Measurements from ENCODE around the gene USE1. TPM values are rescaled to one million over a fixed set of nuclear protein-coding genes. Genes with fewer than 3 reads are reported as not detected.

USE1 gene
- total and polyA plus RNA-seq, 9 of the 15 experiments (the other 6 are each of a cell fraction or from before 2014, with no cell fraction given), result 17.3 to 52.4 (median 34.0) TPM

DNA sequence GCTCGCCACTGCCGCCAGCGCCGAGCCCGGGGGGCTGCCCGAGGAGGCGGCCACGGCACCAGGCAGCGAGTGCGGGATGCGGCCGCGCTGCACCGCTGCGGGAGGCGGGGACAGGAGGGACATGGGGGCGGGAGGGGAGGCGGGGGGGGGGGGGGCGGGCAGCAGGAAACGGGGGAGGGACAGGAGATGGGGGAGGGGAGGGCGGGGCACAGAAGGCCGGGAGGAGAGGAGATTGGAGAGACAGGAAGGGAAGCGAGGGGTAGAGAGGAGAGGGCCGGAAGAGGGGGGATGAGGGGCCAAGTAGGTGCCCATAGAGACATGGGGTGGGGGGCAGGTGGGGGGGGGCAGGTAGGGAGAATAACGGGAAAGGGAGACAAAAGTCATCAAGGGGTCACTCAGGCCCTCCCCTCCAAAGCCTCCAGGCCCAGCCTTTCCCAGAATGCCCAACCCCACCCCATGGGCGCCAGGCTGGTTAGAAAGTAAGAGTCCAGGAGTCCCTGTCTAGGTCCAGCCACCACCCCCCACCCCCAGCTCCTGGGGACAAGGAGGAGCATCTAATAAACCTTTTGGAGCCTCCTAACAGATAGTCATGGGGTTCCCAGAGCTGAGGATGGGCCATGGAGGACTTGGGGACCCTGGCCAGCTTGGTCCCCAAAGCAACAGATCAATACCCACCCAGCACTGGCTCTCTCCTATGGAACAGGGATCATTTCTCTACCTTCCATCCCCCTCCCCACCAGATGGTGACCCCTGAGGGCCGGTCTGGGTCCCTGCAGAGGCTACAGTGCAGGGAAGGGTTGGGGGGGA lies 21.0 kb downstream of the USE1 start (continued):
- TF ChIP-seq ARID4B (CRISPR knock-in tag; IDR thresholded peaks at IDR 0.05) (peak; percentile 15; the same call in 1 of the 2 replicates), ZNF740 (CRISPR knock-in tag; IDR thresholded peaks at IDR 0.05) (0 out of 2 replicates have a peak, but pooled peaks have one; percentile 30), ZNF740 (tag; IDR thresholded peaks at IDR 0.05) (peak in 1 of 2 experiments; percentile 90; a peak in 2 of 4 replicates), GATAD2B (IDR thresholded peaks at IDR 0.05; ENCODE audit: borderline replicate concordance) (0 out of 2 replicates have a peak, but pooled peaks have one; percentile 8), CTCF (IDR thresholded peaks at IDR 0.05 in 2 of 3, conservative IDR thresholded peaks at IDR 0.05 in 1 of 3; ENCODE audit: insufficient read depth in 2 of 3, low read depth in 1 of 3, low read length in 3 of 3) (no peak), POLR2A (conservative IDR thresholded peaks at IDR 0.05) (0 out of 2 replicates have a peak, but pooled peaks have one; percentile 39), HINFP (tag; conservative IDR thresholded peaks at IDR 0.05; ENCODE audit: low read depth) (no peak), RBFOX2 (IDR thresholded peaks at IDR 0.05; ENCODE audit: low read depth, low read length) (peak; percentile 36), PRPF4 (IDR thresholded peaks at IDR 0.05; ENCODE audit: insufficient read depth, low read depth, low read length, poor library complexity, severe bottlenecking) (no peak), ZNF224 (CRISPR knock-in tag; IDR thresholded peaks at IDR 0.05) (no peak), HLTF (IDR thresholded peaks at IDR 0.05) (no peak), NR4A1 (CRISPR knock-in tag; IDR thresholded peaks at IDR 0.05) (no peak), NR4A1 (tag; IDR thresholded peaks at IDR 0.05) (no peak), MAFG (tag; conservative IDR thresholded peaks at IDR 0.05) (no peak), POLR2AphosphoS5 (IDR thresholded peaks at IDR 0.05; ENCODE audit: control insufficient read depth, insufficient read depth, low read depth, low read length) (0 out of 2 replicates have a peak, but pooled peaks have one; percentile 56), ZNF212 (CRISPR knock-in tag; IDR thresholded peaks at IDR 0.05) (no peak)
- TF ChIP-seq, protein P1, sequence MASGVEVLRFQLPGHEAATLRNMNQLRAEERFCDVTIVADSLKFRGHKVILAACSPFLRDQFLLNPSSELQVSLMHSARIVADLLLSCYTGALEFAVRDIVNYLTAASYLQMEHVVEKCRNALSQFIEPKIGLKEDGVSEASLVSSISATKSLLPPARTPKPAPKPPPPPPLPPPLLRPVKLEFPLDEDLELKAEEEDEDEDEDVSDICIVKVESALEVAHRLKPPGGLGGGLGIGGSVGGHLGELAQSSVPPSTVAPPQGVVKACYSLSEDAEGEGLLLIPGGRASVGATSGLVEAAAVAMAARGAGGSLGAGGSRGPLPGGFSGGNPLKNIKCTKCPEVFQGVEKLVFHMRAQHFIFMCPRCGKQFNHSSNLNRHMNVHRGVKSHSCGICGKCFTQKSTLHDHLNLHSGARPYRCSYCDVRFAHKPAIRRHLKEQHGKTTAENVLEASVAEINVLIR (CRISPR knock-in tag; IDR thresholded peaks at IDR 0.05), result no peak

Measured in K562 (cell line).